ENCODE measurements around the gene FILIP1.

DNA sequence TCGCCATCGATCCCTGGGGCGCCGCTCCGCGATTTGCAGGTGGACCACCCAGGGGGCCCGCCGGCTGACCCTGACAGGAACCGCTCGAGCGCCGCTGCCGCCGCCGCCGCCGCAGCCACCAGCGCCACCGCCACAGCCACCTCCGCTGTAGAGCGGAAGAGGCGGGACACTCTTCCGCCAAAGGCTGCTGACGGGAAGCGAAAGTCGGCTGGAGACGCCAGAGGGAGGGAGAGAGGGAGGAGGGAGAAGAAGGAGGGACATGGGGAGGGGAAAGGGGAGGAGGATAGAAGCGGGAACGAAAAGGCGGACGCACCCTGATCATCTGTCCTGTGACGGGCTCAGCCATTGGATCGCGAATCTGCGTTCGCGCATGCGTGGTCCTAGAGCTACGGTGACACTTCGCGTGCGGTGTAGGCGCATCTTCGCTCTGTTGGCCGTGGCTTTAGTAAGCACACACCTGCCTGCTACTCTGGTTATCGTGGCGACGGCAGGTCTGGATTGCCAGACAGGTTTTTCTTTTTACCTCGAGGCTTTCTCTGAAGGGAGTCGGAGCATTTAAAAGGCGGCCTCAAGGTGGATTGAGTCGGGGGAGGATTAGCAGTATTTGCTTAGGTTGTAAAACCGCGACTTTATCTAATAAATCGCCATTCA is 208.8 kb downstream of the FILIP1 start, which contains the start of gene TMEM30A:
- peak; percentile 88 to 93 (median 90) for TF ChIP-seq POLR2A (IDR thresholded peaks at IDR 0.05)
- peak in 2 of 7 experiments; percentile 17 to 29 for TF ChIP-seq CTCF (IDR thresholded peaks at IDR 0.05)

Data from body of pancreas (tissue), 4 donors.